NOMO-1 treated with dmso at 0.1 percent for 144 hours (cell line): ENCODE results near the gene ARID3B.

ENCODE experiments used
- DNase-seq: peaks from one replicate; lab custom pipeline; 2025; ENCODE audit not compliant: unreplicated experiment; lab: John Stamatoyannopoulos, UW

ARID3B gene

GRCh38 chr15:74633781-74634180 is 92.8 kb downstream of the ARID3B start:
- DNase-seq = no peak

DNA sequence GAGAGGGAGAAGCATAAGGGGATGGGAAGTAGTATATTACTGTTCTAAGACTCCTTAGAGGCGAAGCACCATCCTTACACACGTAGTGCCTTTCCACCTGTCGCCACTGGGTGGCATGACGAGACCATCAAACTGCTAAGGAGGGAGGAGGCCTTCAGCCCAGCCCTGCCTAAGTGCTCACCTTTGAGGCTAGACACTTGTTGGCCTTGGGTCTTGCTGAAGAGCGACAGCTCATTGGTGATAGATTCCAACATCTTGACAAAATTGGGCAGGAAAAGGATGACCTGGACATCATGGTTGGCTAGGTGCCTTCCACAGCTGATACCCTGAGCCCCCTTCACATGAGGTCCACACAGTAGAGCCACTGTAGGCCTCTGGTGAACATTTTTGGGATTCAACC is 94.2 kb downstream of the ARID3B start:
- DNase-seq = peak; percentile 39

GRCh38 chr15:74636984-74637383 is 96.0 kb downstream of the ARID3B start:
- DNase-seq = no peak

GRCh38 chr15:74641151-74641550 is 100.1 kb downstream of the ARID3B start:
- no peak for DNase-seq

GRCh38 chr15:74642348-74642733 is 101.3 kb downstream of the ARID3B start:
- no peak for DNase-seq

DNA sequence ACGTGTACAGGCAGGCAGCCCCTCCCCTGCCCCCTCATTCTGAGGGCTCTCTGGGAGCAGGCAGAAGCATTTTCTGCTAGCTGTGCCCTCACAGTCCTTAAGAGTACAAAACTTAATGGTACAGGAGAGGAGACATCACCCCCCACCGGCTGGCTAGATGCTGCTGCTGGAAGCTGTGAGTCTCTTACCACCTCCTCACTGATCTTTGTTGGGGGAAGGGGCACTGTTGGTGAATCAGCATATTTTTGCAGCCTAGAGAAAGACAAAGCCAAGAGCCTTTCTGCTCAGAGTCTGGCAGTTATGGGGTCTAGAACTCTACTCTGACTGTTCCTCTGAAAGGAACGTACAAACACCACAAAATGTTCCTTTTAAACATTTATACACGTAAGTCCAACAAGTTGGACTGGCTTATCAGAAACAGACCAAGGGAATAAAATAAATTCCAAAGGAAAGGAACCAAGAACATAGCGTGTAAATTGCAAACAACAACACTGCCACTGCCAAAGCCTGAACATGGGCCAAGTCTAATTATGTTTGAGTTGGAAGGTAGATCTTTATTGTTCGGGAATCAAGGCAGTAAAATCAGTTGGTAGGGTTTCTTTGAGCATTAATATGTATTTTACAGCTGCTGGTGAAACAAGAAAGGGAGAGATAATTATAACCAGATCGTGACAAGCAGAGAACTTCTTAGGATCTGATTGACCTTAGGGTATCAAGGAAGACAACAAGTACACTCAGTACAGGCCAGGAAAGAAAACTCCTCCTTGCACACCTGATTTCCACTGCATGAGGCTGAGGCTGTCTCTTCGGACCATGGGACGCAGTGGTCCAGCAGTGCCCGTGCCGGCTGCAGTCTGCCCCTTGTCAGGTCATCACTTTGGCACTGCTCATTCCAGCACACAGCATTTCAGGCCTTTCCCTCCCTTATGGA is 102.0 kb downstream of the ARID3B start:
- no peak for DNase-seq

GRCh38 chr15:74643665-74644204 is 102.7 kb downstream of the ARID3B start:
- no peak for DNase-seq

GRCh38 chr15:74646480-74646879 is 105.5 kb downstream of the ARID3B start:
- no peak for DNase-seq
